GM18868 (cell line): ENCODE results near the gene DNAJB2.
"Not testable (repeated sequence)": the region's sequence is repeated elsewhere in the genome, so short reads cannot be mapped to it uniquely, and the experiment has no call there.

Experiments
- ATAC-seq: cut with Tn5 transposase; IDR thresholded peaks from one replicate; pipeline ENCODE4 v1.9.1; 2021; ENCODE audit warnings: mild to moderate bottlenecking, moderate library complexity; ENCODE audit not compliant: unreplicated experiment

DNAJB2 gene

GRCh38 chr2:219298759-219299371 is 19.7 kb downstream of the DNAJB2 start:
- ATAC-seq, result peak; percentile 50

GRCh38 chr2:219299372-219299760 is 20.2 kb downstream of the DNAJB2 start:
- no peak for ATAC-seq

- no peak for ATAC-seq
These were observed 20.9 kb downstream of the DNAJB2 start for GRCh38 chr2:219300022-219300421.

GRCh38 chr2:219302412-219302968 is 23.3 kb downstream of the DNAJB2 start:
- no peak for ATAC-seq

GRCh38 chr2:219304223-219304622 is 25.1 kb downstream of the DNAJB2 start:
- ATAC-seq, result no peak

GRCh38 chr2:219306047-219306446 is 26.9 kb downstream of the DNAJB2 start:
- no peak for ATAC-seq

- no peak for ATAC-seq
These were observed 29.3 kb downstream of the DNAJB2 start for GRCh38 chr2:219308142-219309101.

GRCh38 chr2:219309278-219309677 is 30.1 kb downstream of the DNAJB2 start, which contains the start of gene PTPRN:
PTPRN (minus strand) TSS chr2:219309401; CDS start chr2:219309332, 69 bp downstream.
- ATAC-seq, result no peak

GRCh38 chr2:219312683-219313263 is 33.6 kb downstream of the DNAJB2 start:
- not testable (repeated sequence) for ATAC-seq

- ATAC-seq, result no peak
These were observed 35.8 kb downstream of the DNAJB2 start for GRCh38 chr2:219314804-219315468.

GRCh38 chr2:219323434-219323833 is 44.3 kb downstream of the DNAJB2 start:
- ATAC-seq, result no peak

- no peak for ATAC-seq
These were observed 46.0 kb downstream of the DNAJB2 start for GRCh38 chr2:219325136-219325535.

GRCh38 chr2:219325657-219326315 is 46.6 kb downstream of the DNAJB2 start:
- ATAC-seq, result no peak

GRCh38 chr2:219327719-219328118 is 48.6 kb downstream of the DNAJB2 start:
- ATAC-seq, result no peak

GRCh38 chr2:219331560-219332213 is 52.5 kb downstream of the DNAJB2 start:
- no peak for ATAC-seq

GRCh38 chr2:219332542-219332941 is 53.4 kb downstream of the DNAJB2 start, which contains the start of gene RESP18:
RESP18 (minus strand) TSS chr2:219332744.
- ATAC-seq, result no peak

GRCh38 chr2:219334076-219334475 is 54.9 kb downstream of the DNAJB2 start:
- ATAC-seq, result no peak

GRCh38 chr2:219335373-219335786 is 56.2 kb downstream of the DNAJB2 start:
- no peak for ATAC-seq
